HG02678 (cell line): ENCODE data around the gene INPP4A.
A peak's percentile ranks its signal among the peaks of the same experiment; 100 is the strongest.

Source experiments
- ATAC-seq: cut with Tn5 transposase; IDR thresholded peaks from one replicate; pipeline ENCODE4 v1.9.1; 2021; ENCODE audit warnings: mild to moderate bottlenecking, moderate library complexity; ENCODE audit not compliant: unreplicated experiment

INPP4A gene

GRCh38 chr2:98608962-98609604 is 164.4 kb downstream of the INPP4A start:
- ATAC-seq, result peak; percentile 13

GRCh38 chr2:98614024-98614739 is 169.5 kb downstream of the INPP4A start:
- ATAC-seq, result no peak

- ATAC-seq, result no peak
Measured at GRCh38 chr2:98615481-98615880, 170.8 kb downstream of the INPP4A start.

DNA sequence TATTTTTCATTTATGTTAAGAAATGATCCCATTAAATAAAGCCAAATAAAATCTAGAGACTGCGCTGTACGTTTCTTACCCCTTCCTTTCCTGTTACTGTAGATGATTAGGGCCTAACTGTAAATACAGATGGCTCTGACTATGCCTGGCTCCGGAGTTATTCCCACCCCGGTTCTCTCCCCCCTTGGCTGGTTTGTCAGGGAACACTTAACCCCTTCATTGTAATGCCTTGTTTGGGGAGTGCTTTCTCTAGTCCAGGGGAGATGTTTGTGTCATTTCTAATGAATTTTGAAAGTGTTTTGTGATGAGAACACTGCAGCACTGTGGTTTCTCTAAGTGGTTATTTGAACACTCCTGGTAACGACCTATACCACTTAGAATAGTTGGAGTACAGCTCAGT is 172.5 kb downstream of the INPP4A start:
- no peak for ATAC-seq

GRCh38 chr2:98623657-98624056 is 179.0 kb downstream of the INPP4A start:
- ATAC-seq, result no peak

- no peak for ATAC-seq
Measured at GRCh38 chr2:98632351-98632750, 187.7 kb downstream of the INPP4A start.

GRCh38 chr2:98634406-98635092 is 189.9 kb downstream of the INPP4A start:
- no peak for ATAC-seq

DNA sequence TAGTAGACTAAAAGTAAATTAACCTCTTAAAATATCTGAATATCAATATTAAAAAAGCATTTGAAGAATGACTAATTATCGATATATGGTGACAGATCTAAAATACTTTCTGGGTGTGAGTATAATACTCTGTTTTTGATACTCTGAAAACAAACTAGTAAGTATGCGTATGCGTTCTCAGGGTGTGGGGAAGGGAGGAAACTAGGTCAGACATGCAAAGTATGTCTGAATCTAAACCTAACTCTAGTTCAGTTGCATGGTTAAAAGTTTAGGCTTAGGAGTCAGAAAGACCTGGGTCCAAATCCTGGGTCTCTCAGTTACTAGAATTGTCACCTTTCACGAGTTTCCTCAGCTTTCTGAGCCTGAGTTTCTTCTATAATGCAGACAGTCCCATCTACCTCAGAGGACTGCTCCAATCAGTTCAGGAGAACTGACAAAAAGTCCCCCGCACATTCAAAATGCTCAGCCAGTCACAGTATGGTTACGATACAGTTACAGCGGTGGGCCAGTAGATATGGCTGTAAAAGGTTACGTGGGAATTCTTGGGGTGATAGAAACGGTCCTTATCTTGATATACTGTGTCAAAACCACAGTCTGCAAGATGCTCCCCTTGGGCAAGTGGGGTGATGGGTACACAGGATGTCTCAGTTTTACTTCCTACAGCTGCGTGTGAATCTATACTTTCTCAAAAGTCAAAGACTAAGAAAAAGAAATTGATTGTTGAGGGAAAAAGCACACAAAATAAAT is 192.9 kb downstream of the INPP4A start:
- no peak for ATAC-seq

DNA sequence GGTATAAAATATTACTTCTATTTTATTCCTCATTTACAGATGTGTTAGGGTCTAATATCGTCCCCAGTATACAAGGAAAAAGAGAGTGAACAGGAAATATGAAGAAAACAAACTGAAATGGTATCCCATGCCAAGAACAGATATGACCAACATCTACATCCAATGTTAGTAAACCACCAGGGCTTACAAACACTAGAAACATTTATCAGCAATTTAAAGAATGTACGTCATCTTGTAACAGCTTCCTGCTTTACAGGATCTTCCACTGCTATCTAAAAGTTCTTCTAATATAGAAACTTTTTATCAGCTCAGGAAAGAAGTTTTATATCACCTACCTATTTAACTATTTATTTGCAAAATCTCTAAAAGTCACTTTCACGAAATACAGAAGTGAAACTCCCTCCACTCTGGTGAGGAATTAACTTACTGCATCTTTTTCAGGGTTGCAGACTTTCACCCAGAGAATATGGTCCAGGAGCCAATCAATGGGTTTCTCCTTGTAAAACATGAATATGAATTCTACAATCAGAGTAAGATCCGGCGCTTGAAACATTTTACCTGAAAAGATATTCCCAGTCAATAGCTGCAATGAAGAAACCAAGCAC is 198.9 kb downstream of the INPP4A start:
- no peak for ATAC-seq
